ENCODE data around the gene SCGB1C2.

DNA sequence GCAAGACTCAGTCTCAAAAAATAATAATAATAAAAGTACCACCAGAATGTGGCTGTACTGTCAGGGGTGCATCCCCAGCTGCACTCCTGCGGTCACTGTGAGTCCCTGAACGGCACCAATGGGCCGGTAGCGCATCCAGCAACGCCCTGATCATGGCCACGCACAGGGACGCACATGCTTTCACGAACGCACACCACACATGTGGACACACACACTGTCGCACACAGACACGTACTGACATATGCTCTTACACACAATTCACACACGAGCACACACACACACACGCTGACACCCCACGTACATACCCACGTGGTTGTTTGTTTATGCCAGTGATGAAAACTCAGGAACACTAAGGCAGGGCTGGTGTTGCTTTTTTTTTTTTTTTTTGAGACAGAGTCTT, 22.2 kb downstream of the SCGB1C2 start:
- TF ChIP-seq, protein P1, sequence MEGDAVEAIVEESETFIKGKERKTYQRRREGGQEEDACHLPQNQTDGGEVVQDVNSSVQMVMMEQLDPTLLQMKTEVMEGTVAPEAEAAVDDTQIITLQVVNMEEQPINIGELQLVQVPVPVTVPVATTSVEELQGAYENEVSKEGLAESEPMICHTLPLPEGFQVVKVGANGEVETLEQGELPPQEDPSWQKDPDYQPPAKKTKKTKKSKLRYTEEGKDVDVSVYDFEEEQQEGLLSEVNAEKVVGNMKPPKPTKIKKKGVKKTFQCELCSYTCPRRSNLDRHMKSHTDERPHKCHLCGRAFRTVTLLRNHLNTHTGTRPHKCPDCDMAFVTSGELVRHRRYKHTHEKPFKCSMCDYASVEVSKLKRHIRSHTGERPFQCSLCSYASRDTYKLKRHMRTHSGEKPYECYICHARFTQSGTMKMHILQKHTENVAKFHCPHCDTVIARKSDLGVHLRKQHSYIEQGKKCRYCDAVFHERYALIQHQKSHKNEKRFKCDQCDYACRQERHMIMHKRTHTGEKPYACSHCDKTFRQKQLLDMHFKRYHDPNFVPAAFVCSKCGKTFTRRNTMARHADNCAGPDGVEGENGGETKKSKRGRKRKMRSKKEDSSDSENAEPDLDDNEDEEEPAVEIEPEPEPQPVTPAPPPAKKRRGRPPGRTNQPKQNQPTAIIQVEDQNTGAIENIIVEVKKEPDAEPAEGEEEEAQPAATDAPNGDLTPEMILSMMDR (IDR thresholded peaks at IDR 0.05) = no peak
- no peak for TF ChIP-seq POLR2A (IDR thresholded peaks at IDR 0.05)
